KMS-11 (cell line): Measurements from ENCODE around the gene MCAT.

Source experiments
- H2AFZ ChIP-seq: fragments of 200-600 bp; sonication (generic); 2 replicates; pipeline ENCODE4 v1.6.1; 2016; ENCODE audit warnings: antibody characterized with exemption, mixed run types, low read depth
- H3K27ac ChIP-seq: fragments of 200-600 bp; sonication (generic); 2 replicates; pipeline ENCODE4 v1.6.1; 2016; ENCODE audit warnings: mild to moderate bottlenecking, mixed run types
- H3K27me3 ChIP-seq: fragments of 200-600 bp; sonication (generic); 2 replicates; pipeline ENCODE4 v1.6.1; 2017; ENCODE audit warnings: mild to moderate bottlenecking, low read depth, mixed run types, moderate library complexity; ENCODE audit not compliant: insufficient read depth
- H3K36me3 ChIP-seq: fragments of 200-600 bp; sonication (generic); 2 replicates; pipeline ENCODE4 v1.6.1; 2017; ENCODE audit warnings: mild to moderate bottlenecking, mixed run types; ENCODE audit not compliant: insufficient read depth
- H3K4me1 ChIP-seq: fragments of 200-600 bp; sonication (generic); 2 replicates; pipeline ENCODE4 v1.6.1; 2016; ENCODE audit warnings: mild to moderate bottlenecking, low read depth, mixed run types; ENCODE audit not compliant: poor library complexity, severe bottlenecking
- H3K4me2 ChIP-seq: fragments of 200-600 bp; sonication (generic); 2 replicates; pipeline ENCODE4 v1.7.0; 2016; ENCODE audit warnings: mild to moderate bottlenecking, mixed run types
- H3K4me3 ChIP-seq: fragments of 200-600 bp; sonication (generic); IDR thresholded peaks from 2 replicates; pipeline ENCODE4 v1.6.1; 2017; ENCODE audit warnings: low read depth, low read length, mixed read lengths; ENCODE audit not compliant: insufficient read depth
- H3K79me2 ChIP-seq: fragments of 200-600 bp; sonication (generic); 2 replicates; pipeline ENCODE4 v1.6.1; 2016; ENCODE audit warnings: low read depth, mixed run types; ENCODE audit not compliant: insufficient read depth
- H3K9ac ChIP-seq: fragments of 200-600 bp; sonication (generic); 2 replicates; pipeline ENCODE4 v1.6.1; 2016; ENCODE audit warnings: mild to moderate bottlenecking, mixed run types
- H4K20me1 ChIP-seq: fragments of 200-600 bp; sonication (generic); 2 replicates; pipeline ENCODE4 v1.6.1; 2016; ENCODE audit warnings: mild to moderate bottlenecking, mixed run types; ENCODE audit not compliant: insufficient read depth
- CTCF ChIP-seq: fragments of 200-600 bp; sonication (generic); conservative IDR thresholded peaks from 2 replicates; pipeline ENCODE4 v1.6.1; 2017; ENCODE audit warnings: low read depth, mild to moderate bottlenecking, antibody characterized with exemption, low read length, moderate library complexity, mixed read lengths

MCAT gene

GRCh38 chr22:43100225-43100624 is 43.0 kb downstream of the MCAT start:
- Histone ChIP-seq H2AFZ (no peak overlapping the region), H3K27me3 (no peaks in the 10 kb centered on the region), H3K4me3 (no peak overlapping the region), H3K9ac (no peak overlapping the region), H3K36me3 (no peaks in the 10 kb centered on the region), H3K79me2 (no peaks in the 10 kb centered on the region), H3K27ac (no peak overlapping the region), H3K4me2 (no peak overlapping the region), H3K4me1 (peaks cover 14% of the 10 kb centered on the region), H4K20me1 (no peaks in the 10 kb centered on the region)
- no peak for TF ChIP-seq CTCF

- Histone ChIP-seq H3K4me1 (peaks cover 6% of the 10 kb centered on the region), H3K27me3 (no peaks in the 10 kb centered on the region), H4K20me1 (no peaks in the 10 kb centered on the region), H3K4me2 (no peak overlapping the region), H2AFZ (no peak overlapping the region), H3K4me3 (no peak overlapping the region), H3K79me2 (no peaks in the 10 kb centered on the region), H3K9ac (no peak overlapping the region), H3K36me3 (no peaks in the 10 kb centered on the region), H3K27ac (no peak overlapping the region)
- no peak for TF ChIP-seq CTCF
Observed at GRCh38 chr22:43099095-43099494, 44.1 kb downstream of the MCAT start.

GRCh38 chr22:43098356-43098755 is 44.8 kb downstream of the MCAT start:
- no peaks in the 10 kb centered on the region for H4K20me1 ChIP-seq
- no peak overlapping the region for H3K4me3 ChIP-seq
- H3K9ac ChIP-seq = no peak overlapping the region
- no peak overlapping the region for H3K4me2 ChIP-seq
- no peak for TF ChIP-seq CTCF
- no peaks in the 10 kb centered on the region for H3K79me2 ChIP-seq
- no peaks in the 10 kb centered on the region for H3K27me3 ChIP-seq
- no peaks in the 10 kb centered on the region for H3K36me3 ChIP-seq
- H2AFZ ChIP-seq = no peak overlapping the region
- H3K27ac ChIP-seq = no peak overlapping the region
- no peaks in the 10 kb centered on the region for H3K4me1 ChIP-seq

- Histone ChIP-seq H3K4me3 (no peak overlapping the region), H3K27me3 (no peaks in the 10 kb centered on the region), H3K27ac (no peak overlapping the region), H3K9ac (no peak overlapping the region), H4K20me1 (no peaks in the 10 kb centered on the region), H3K36me3 (no peaks in the 10 kb centered on the region), H3K4me2 (no peak overlapping the region), H2AFZ (no peak overlapping the region), H3K79me2 (no peaks in the 10 kb centered on the region), H3K4me1 (no peaks in the 10 kb centered on the region)
- no peak for TF ChIP-seq CTCF
Observed at GRCh38 chr22:43096420-43096819, 46.8 kb downstream of the MCAT start.
